ENCODE results near the gene ZNF45. TPM values are rescaled to one million over a fixed set of nuclear protein-coding genes. Genes with fewer than 3 reads are reported as not detected.

ZNF45 gene
- total RNA-seq, 2 experiments from 2014 or later: 4.0 to 4.6 TPM

GRCh38 chr19:43908659-43909058 lies 26.4 kb downstream of the ZNF45 start:
- ChIA-PET POLR2A (no interaction called here), CTCF (no interaction called here)
- Histone ChIP-seq H3K27me3 (ENCODE audit: control insufficient read depth in 1 of 2, insufficient read depth in 2 of 2, low read length in 2 of 2) (no peaks in the 10 kb centered on the region), H3K27ac (ENCODE audit: low read depth in 1 of 2, low read length in 2 of 2) (no peak overlapping the region), H3K4me1 (ENCODE audit: insufficient read depth, low read length) (no peaks in the 10 kb centered on the region), H3K36me3 (ENCODE audit: insufficient read depth, low read length) (no peaks in the 10 kb centered on the region), H3K9me3 (ENCODE audit: control insufficient read depth in 1 of 2, insufficient read depth in 1 of 2, low read length in 2 of 2) (peaks cover 19 to 90% of the 10 kb centered on the region in 2 experiments), H3K4me3 (ENCODE audit: low read length) (no peak overlapping the region)
- TF ChIP-seq, protein P1, sequence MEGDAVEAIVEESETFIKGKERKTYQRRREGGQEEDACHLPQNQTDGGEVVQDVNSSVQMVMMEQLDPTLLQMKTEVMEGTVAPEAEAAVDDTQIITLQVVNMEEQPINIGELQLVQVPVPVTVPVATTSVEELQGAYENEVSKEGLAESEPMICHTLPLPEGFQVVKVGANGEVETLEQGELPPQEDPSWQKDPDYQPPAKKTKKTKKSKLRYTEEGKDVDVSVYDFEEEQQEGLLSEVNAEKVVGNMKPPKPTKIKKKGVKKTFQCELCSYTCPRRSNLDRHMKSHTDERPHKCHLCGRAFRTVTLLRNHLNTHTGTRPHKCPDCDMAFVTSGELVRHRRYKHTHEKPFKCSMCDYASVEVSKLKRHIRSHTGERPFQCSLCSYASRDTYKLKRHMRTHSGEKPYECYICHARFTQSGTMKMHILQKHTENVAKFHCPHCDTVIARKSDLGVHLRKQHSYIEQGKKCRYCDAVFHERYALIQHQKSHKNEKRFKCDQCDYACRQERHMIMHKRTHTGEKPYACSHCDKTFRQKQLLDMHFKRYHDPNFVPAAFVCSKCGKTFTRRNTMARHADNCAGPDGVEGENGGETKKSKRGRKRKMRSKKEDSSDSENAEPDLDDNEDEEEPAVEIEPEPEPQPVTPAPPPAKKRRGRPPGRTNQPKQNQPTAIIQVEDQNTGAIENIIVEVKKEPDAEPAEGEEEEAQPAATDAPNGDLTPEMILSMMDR (IDR thresholded peaks at IDR 0.05): no peak
- Mint-ChIP-seq H3K4me1 (ENCODE audit: low read depth) (no peaks in the 10 kb centered on the region), H3K36me3 (ENCODE audit: low read depth) (peaks cover 92% of the 10 kb centered on the region), H3K4me3 (no peak overlapping the region), H3K27ac (no peak overlapping the region), H3K27me3 (no peaks in the 10 kb centered on the region), H3K9me3 (peaks cover 31% of the 10 kb centered on the region)
- DNase-seq (no peak), ATAC-seq (ENCODE audit: poor library complexity) (no peak)
- intact Hi-C loops (cut with DNase I, micrococcal nuclease): no loop called here

DNA sequence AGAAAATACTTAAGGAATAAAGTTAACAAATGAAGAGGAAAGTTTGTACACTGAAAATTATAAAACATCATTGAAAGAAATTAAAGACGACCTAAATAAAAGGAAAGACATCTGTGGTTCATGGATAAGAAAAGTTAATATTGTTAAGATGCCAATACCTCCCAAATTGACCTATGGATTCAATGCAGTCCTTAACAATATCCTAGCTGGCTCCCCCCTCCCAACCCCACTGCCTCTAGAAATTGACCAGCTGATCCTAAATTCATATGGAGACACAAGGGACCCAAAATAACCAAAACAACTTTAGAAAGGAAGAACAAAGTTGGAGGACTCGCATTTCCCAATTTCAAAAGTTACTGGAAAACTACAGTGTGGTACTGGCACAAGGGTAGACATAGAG lies 28.3 kb downstream of the ZNF45 start:
- TF ChIP-seq, protein P1 (IDR thresholded peaks at IDR 0.05): no peak
- peaks cover 83% of the 10 kb centered on the region for H3K36me3 Mint-ChIP-seq (ENCODE audit: low read depth)
- peaks cover 8% of the 10 kb centered on the region for H3K4me1 Mint-ChIP-seq (ENCODE audit: low read depth)
- ATAC-seq (ENCODE audit: poor library complexity) (no peak), DNase-seq (no peak)
- H3K27me3 Mint-ChIP-seq: no peaks in the 10 kb centered on the region
- H3K27ac ChIP-seq (ENCODE audit: low read depth in 1 of 2, low read length in 2 of 2): no peak overlapping the region
- no peak overlapping the region for H3K4me3 Mint-ChIP-seq
- H3K9me3 Mint-ChIP-seq: peaks cover 33% of the 10 kb centered on the region
- intact Hi-C loops (cut with DNase I, micrococcal nuclease): no loop called here
- ChIA-PET POLR2A (no interaction called here), CTCF (no interaction called here)
- no peaks in the 10 kb centered on the region for H3K27me3 ChIP-seq (ENCODE audit: control insufficient read depth in 1 of 2, insufficient read depth in 2 of 2, low read length in 2 of 2)
- peaks cover 21 to 79% of the 10 kb centered on the region in 2 experiments for H3K9me3 ChIP-seq (ENCODE audit: control insufficient read depth in 1 of 2, insufficient read depth in 1 of 2, low read length in 2 of 2)
- no peak overlapping the region for H3K27ac Mint-ChIP-seq
- peaks cover 4% of the 10 kb centered on the region for H3K4me1 ChIP-seq (ENCODE audit: insufficient read depth, low read length)
- H3K4me3 ChIP-seq (ENCODE audit: low read length): no peak overlapping the region
- no peaks in the 10 kb centered on the region for H3K36me3 ChIP-seq (ENCODE audit: insufficient read depth, low read length)

GRCh38 chr19:43905897-43906296 lies 29.2 kb downstream of the ZNF45 start:
- intact Hi-C loops (cut with DNase I, micrococcal nuclease): no loop called here
- Mint-ChIP-seq H3K9me3 (peaks cover 30% of the 10 kb centered on the region), H3K27me3 (no peaks in the 10 kb centered on the region), H3K4me3 (no peak overlapping the region), H3K4me1 (ENCODE audit: low read depth) (peaks cover 16% of the 10 kb centered on the region), H3K36me3 (ENCODE audit: low read depth) (peaks cover 85% of the 10 kb centered on the region), H3K27ac (no peak overlapping the region)
- ATAC-seq (ENCODE audit: poor library complexity): no peak
- Histone ChIP-seq H3K4me3 (ENCODE audit: low read length) (no peak overlapping the region), H3K9me3 (ENCODE audit: control insufficient read depth in 1 of 2, insufficient read depth in 1 of 2, low read length in 2 of 2) (peaks cover 25 to 70% of the 10 kb centered on the region in 2 experiments), H3K27ac (ENCODE audit: low read depth in 1 of 2, low read length in 2 of 2) (no peak overlapping the region), H3K4me1 (ENCODE audit: insufficient read depth, low read length) (peaks cover 12% of the 10 kb centered on the region), H3K27me3 (ENCODE audit: control insufficient read depth in 1 of 2, insufficient read depth in 2 of 2, low read length in 2 of 2) (no peaks in the 10 kb centered on the region), H3K36me3 (ENCODE audit: insufficient read depth, low read length) (no peaks in the 10 kb centered on the region)
- TF ChIP-seq, protein P1 (IDR thresholded peaks at IDR 0.05): no peak
- no peak for DNase-seq
- CTCF ChIA-PET: no interaction called here
- POLR2A ChIA-PET: no interaction called here
